Sigmoid colon (tissue), 4 donors: ENCODE results near the gene CCDC184.
"Not testable (repeated sequence)": the region's sequence is repeated elsewhere in the genome, so short reads cannot be mapped to it uniquely, and the experiment has no call there.

ENCODE experiments used
- CTCF ChIP-seq, 4 experiments: fragments of 450-650 bp in 3 of 4; fragments of 200-600 bp in 1 of 4; IDR thresholded peaks; one replicate each; pipeline ENCODE4 v1.5.1; 2016 to 2019; ENCODE audit warnings: antibody characterized with exemption in 4 of 4, mild to moderate bottlenecking in 3 of 4, moderate library complexity in 2 of 4
- EP300 ChIP-seq, 4 donors: sonication (generic); formaldehyde crosslinking; IDR thresholded peaks; one replicate each; pipeline ENCODE4 v1.6.1; 2017; ENCODE audit warnings: antibody characterized with exemption in 4 of 4
- POLR2A ChIP-seq, 2 donors: fragments of 450-650 bp; IDR thresholded peaks; one replicate each; pipeline ENCODE4 v1.6.1; 2016; ENCODE audit warnings: antibody characterized with exemption in 2 of 2, mild to moderate bottlenecking in 2 of 2, moderate library complexity in 2 of 2
- POLR2AphosphoS5 ChIP-seq, 4 donors: sonication (generic); formaldehyde crosslinking; IDR thresholded peaks; one replicate each; pipeline ENCODE4 v1.6.1; 2017; ENCODE audit warnings: antibody characterized with exemption in 4 of 4

DNA sequence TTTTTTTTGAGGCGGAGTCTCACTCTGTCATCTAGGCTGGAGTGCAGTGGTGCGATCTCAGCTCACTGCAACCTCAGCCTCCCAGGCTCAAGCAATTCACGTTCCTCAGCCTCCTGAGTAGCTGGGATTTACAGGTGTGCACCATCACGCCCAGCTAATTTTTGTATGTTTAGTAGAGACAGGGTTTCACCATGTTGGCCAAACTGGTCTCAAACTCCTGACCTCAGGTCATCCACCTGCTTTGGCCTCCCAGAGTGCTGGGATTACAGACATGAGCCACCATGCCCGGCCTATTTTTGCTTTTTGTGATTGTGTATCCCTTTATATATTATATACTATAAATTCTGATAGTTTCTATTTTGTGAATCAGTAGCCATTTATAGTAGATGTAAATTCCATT lies 27.7 kb upstream of the CCDC184 start:
- not testable (repeated sequence) for TF ChIP-seq POLR2AphosphoS5, CTCF, POLR2A, EP300 (IDR thresholded peaks at IDR 0.05)
